GM19351 (cell line): ENCODE measurements around the gene REELD1.
A peak's percentile ranks its signal among the peaks of the same experiment; 100 is the strongest.

ENCODE experiments used
- ATAC-seq: cut with Tn5 transposase; IDR thresholded peaks from one replicate; pipeline ENCODE4 v1.9.1; 2021; ENCODE audit warnings: mild to moderate bottlenecking, moderate library complexity; ENCODE audit not compliant: unreplicated experiment

REELD1 gene

GRCh38 chr4:146224326-146224966 is 10.1 kb downstream of the REELD1 start:
- no peak for ATAC-seq

- no peak for ATAC-seq
Measured at GRCh38 chr4:146229406-146229805, 15.1 kb downstream of the REELD1 start.

DNA sequence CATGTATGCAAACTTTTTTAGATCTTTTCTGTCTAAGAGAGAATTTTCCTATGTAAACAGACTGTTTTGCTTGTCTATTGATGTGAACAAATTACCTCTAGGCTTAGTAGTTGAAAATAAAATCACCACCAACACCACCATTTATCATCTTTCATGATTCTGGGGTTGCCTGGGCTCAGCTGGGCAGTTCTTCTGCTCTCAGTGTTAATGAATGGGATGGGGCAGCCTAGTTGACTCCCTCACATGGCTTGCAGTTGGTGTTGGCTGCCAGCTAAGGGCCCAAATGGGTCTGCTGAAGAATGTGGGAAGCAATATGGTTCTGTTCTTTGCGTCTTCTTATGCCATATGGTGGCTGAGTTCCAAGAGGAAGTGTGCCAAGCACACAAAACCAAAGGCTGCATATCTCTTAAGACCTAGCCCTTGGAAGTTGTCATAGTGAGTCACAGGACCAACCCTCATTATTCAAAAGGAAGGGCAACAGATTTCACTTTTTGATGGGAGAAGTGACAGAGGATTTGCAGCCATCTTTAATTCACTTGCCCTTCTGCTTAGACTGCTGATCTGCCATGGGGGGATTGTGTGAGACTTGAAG is 17.9 kb downstream of the REELD1 start:
- no peak for ATAC-seq

GRCh38 chr4:146235654-146236177 is 21.4 kb downstream of the REELD1 start:
- no peak for ATAC-seq

DNA sequence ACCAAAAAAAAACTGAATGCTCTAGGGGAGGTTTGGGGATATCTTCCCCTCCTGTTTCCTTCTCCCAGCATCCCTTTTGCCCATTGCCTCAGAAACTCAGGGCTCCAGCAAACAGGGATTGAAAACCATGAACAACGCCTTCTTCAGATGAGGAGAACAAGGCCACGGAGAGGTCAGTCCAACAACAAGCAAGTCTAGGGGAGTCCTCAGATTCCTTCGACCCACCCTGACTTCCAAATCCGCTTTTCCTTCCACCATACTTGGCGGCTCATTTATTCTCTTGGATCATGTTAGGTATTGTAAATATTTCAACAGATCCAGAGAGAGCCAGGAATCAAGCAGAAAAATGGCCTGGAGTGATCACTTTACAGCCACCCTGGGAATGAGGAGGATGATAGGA is 21.9 kb downstream of the REELD1 start:
- no peak for ATAC-seq

DNA sequence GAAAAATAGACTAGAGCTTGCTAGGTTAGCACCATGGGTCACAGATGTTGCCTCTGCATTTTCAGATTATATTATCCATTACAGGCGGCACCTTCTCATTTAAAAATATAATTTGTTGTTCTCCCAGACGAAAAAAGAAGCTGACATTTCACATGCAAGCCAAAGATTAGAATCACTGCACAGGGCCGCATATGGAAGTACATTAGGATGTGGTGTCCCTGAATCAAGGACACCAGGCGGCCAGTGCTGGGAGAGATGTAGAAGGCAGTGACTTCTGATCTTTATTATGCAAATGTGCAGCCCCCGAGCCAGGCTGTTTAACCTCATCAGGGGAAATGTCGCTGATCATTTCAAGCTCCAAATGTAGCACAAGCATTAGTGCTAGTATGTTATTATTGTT is 22.8 kb downstream of the REELD1 start:
- no peak for ATAC-seq

DNA sequence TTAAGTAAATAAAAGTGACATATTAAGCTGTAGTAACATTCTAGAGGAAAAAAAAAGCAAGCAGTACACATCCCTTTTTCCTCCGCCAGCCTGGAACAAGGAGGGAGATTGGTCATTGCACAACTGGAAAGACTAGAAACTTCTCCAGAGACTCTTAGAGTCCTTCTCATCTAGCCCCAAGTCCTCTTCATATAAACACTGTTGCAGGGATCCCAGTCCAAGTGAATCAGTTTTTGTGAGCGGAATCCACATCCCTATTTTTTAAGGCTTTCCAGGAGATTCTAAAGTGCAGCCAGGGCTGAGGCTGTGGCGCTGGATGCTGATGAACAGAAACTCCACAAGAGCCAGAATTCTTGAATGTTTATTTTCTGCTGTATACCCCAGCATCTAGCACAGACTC is 23.8 kb downstream of the REELD1 start:
- ATAC-seq: no peak

DNA sequence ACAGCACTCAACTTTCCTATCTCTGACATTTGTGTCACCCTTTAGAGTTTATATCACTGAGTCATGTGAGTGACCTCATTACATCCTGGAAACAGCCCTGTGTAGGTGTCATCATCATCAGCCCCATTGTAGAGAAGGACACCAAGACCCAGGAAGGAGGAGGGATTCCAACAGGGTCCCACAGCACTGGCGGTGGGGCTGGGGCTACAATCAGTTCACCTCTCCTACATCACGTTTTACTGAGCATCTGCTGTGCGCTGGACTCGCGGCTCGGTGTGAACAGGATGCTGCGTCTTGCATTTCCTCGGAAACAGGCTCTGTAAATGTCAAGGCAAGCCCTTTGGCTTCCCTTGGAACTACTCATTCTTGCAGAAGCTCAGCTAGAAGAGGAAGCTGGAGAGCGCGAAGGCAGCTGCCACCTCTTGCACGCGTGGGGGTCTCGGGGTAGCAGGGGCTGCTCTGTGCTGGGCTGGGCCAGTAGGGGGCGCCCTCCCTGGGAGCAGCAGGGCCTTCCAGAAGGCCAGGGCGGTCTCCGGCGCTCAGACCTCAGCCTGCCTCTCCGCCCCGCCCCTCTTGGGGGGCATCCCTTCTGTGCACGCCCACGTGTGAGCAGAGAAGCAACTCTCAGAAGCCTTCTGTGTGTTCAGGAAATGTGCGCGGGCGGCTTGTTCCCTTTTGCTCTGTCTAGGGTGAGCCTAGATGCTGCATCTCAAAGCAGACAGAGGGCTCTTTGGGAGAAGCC is 29.0 kb downstream of the REELD1 start:
- ATAC-seq: peak; percentile 84

DNA sequence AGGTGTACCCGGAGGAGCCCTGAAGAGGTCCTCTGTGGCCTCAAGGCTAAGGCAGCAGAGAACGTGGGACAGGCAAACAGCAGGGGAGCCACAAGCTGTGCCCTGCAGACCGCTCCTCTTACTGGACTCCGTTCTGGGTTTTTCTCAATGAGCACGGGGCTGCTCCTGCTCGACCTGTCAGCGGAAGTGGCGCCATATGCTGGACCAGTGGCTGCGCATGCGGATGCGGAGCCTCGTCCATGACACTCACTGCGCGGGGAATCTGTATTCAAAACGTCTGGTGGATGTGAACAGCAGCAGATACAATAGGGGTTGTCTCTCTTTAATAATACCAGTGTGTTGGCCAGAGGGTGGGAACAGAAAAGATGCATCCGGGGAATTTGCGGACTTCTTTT is 29.5 kb downstream of the REELD1 start:
- no peak for ATAC-seq

DNA sequence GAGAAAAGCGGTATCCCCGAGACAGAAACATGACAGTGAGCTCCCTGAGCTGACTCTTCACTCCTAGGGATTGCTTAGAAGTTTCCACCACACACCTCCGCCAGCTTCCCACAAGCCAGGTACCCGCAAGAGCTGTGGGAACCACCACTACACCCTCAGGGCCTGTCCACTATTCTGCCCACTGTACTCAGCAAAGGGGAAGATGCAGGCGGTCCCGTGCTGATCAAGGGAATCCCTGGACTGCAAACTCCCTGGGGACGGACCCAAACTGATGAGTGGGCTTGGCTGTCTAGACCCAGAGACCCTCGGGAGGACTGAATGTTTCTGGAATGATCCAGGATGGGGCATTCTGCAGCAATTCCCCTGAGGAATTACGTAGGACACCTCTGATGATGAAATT is 30.2 kb downstream of the REELD1 start:
- ATAC-seq: no peak

- ATAC-seq: no peak
Measured at GRCh38 chr4:146245246-146245645, 30.9 kb downstream of the REELD1 start.

- no peak for ATAC-seq
Measured at GRCh38 chr4:146245850-146246249, 31.5 kb downstream of the REELD1 start.

- no peak for ATAC-seq
Measured at GRCh38 chr4:146246381-146246780, 32.0 kb downstream of the REELD1 start.

GRCh38 chr4:146247356-146247755 is 33.0 kb downstream of the REELD1 start:
- no peak for ATAC-seq

DNA sequence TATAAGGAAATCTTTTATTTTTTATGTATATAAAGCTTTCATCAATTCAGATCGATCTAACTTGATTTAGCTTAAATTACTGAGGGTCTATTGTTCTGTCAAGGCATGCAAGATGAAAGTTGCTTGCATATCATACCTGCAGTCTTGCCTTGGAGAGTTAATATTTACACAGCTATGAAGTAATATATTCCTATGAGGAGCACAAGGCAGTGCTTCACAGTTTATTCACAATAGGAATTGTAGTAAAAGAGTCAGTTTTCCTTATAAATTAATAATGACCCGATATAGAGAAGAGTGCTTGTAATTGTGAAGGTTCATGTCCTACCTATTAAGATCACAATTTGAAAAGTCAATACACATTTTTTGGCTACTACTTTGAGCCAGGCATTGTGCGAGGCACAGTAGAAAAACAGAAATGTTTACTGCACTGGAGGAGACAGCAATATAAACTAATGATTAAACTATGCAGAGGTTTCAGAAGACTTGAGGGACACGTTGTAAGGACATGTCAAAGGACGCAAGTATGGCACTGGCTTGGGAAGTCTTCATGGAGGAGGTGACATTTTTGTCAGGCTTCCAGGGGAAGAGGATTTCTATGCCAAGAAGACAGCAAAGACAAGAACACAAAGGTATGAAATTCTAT is 38.8 kb downstream of the REELD1 start:
- ATAC-seq: no peak

DNA sequence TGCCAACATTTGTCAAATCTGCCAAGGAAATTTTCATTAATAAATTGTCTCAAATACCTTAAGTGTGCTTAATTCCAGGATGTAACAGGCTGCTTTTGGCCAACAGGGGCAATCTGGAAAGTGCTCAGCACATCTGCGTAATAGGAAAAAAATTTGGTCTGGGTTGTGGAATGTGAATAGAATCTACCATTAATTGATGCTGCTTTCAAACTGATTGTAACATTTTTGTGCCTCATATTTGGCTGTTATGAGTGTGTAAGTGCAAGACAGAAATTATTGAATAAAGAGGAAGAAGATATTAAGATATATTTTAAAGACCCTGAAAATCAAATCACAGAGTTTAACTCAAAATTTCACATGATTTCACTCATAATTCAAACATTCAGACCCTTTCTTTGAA is 41.1 kb downstream of the REELD1 start:
- no peak for ATAC-seq

DNA sequence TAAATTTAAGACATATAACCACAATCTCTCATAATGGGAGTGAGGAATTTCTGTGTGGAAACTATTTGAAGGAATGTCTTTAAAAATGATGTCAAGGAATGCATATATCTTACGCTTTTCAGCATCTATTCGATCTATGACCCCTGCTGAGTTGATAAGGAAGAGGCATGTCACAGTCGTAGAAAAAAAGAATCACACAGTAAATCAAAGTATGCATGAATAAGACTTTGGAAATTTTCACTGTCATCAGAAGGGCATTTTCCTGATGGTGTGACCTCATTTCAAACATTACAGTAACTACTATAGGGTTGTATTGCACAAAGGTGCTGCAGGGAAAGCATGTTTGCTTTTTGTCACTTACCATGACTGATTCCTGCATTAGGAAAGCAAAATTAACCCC is 41.5 kb downstream of the REELD1 start:
- ATAC-seq: no peak

DNA sequence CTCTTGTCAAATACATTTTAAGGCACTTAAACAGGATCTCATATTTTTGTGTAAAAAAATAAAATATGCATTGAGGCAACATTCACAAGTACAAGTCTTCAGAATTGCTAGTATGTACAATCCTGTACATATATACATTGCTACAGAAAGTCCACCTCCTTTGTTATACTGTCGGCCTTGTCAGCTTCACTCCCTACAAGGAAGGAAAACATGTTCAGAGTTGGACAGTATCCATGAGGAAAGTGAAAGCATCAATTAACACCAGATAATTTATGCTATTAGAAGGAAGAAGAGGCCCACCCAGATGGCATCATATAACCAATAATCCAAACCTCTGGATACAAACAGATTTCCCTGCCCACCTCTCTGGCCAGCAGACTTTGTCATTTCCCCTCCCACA is 42.0 kb downstream of the REELD1 start:
- ATAC-seq: no peak

DNA sequence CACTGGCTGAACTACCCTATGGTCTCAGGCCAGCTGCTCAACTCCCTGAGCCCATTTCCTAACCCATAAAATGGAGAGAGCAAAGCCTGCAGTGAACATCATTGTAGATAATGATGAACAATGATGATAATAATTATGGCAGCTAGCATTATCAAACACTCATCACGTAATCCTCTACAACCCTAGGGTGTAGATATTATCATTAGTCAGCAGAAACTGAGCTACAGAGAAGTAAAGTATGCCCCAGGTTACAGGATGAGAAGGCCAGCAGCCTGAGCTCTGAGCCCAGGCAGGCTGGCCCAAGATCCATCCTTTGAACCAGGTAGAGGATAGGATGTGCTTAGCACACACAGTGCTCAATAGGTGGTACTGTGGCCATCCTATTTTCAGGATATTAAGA is 43.2 kb downstream of the REELD1 start:
- ATAC-seq: no peak

DNA sequence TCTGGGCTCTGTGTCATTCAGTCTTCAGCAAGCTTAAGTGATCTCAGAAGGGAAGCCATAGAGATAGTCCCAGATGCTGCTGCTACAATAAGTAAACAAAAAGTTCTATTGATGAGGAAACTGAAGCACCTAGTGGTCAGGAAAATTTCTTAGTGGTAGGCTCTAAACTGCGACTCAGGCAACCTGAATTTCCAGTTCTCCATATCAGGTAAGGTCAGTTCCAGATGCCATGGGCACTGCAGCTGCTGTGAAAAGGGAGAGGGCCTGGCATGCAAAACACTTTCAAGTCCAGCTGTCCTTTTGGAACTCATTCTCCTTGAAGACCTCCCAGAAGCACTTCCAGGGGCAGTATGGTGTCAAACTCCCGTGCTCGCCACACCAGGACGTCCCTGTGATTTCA is 46.2 kb downstream of the REELD1 start:
- ATAC-seq: no peak

- ATAC-seq: no peak
Measured at GRCh38 chr4:146261041-146261440, 46.7 kb downstream of the REELD1 start.

- no peak for ATAC-seq
Measured at GRCh38 chr4:146263793-146264192, 49.5 kb downstream of the REELD1 start.
